Amniotic epithelial cell (primary cell): ENCODE data around the gene PGS1.

Experiments
- DNase-seq: peaks from one replicate; pipeline ENCODE4 v3.0.0-alpha.2; 2010; ENCODE audit warnings: low read depth

Gene PGS1

DNA sequence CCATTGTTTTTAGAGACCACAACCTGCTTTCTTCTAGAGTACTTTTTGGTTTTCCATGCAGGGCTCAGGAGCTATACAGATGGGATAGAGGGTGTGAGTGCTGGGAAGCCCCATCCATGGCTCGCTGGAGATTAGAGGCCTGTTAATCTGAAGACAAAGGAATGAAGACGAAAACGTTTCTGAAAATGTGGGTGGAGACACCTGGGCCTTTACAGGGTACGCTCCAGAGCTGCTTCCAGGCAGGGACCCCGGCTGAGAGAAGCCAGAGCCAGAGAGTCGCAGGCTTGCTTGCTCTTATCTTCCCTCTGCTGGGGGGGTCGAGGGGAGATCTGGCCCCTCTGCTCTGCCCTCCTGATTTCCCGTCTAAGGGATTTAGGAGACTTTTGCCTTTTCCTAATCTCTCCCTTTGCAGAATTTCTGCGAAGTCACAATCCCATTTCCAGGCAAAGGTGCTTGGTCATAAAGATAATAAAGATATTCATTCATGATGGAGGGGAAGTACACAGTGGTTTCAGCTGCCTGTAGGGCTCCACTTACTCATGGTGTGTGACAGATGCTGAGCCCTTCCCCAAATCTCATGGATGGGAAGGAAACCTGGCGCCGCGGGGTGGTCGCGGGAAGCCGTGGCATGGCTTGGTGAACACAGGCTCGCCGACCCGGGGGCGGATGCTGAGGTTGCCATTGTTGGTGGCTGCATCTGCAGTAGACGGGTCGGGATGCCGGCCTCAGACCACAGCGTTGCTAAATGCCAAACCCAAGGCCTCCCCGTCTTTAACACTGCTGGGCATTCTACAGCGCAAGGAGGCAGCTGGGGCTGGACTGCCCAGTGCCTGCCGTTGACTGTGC lies 13.8 kb upstream of the PGS1 start:
- DNase-seq, result peak; percentile 48

DNA sequence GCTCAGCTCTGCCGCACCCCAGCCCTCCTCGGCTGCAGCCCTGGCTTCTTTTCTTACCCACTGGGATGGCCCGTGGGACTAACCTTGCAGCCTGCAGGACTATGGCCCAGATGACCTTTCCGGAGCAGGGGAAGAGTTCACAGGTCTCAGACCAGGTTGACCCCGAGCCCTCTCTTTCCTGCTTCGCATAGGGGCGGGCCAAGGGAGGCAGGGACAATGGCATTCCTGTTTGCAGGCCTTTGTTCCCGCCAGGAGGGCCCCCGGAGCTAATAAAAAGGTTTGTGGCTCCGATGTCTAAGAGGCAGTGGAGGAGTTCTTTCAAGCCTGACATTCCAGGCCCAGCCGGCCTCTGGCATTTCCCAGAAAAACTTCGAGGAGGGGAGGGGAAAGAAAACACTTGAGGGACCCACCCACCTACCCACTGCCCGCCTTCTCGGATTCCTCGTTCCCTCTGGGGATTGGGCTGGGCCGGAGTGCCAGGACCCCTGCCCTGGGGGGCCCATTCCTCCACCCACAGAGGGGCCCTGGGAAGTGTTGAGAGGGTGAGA lies 12.8 kb upstream of the PGS1 start:
- DNase-seq, result no peak

DNA sequence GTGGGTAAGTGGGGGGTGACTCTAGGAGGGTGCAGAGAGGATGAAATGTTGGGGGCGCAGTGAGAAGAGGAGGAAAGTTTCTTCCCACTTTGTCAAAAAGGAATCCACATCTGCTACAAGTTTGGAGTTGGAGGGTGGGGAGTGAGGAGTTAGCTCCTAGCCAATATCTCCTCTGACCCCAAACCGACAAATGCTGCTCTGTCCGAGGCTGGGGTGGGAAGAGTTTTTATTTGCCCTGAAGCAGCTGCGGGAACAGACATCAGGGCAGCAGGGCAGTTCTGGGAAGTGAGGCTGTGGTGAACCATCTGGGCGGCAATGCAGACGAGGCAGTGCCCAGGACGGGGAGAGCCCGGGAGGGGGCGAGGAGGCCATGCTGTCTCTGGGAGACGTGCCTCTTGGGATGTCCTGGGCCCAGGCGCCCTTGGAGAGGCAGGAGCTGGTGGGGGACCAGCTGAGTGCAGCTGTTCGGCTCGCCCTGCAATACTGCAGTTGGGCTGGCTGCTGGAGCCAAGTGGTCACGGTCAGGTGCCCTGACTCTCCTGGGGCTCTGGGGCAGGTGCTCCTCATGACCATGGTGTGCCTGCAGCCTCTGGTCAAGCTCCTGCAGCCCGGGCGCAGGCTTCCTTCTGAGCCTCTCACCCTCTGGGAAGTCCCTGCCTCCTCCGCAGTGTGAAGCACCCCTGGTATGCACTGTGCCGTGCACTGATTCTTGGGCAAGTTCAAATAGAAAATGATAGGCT lies 12.2 kb upstream of the PGS1 start:
- no peak for DNase-seq

DNA sequence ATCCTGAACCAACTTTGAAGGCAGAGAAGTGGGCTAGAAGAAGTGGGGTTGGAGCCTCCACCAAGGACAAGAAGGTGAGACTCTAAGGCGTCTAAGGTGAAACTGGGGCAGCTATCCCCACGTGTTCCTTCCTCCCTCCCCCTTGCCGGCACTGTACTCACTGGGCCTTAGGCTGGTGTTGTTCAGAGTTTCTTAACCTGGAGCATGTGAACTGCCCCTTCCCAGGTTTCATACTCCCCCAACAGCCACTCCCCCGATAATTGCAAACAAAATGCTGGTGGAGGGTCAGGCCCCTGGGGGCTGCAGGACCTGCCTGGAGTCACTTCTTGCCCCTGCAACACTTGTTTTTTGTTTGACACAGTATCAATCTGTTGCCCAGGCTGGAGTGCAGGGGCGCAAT lies 11.3 kb upstream of the PGS1 start:
- no peak for DNase-seq

DNA sequence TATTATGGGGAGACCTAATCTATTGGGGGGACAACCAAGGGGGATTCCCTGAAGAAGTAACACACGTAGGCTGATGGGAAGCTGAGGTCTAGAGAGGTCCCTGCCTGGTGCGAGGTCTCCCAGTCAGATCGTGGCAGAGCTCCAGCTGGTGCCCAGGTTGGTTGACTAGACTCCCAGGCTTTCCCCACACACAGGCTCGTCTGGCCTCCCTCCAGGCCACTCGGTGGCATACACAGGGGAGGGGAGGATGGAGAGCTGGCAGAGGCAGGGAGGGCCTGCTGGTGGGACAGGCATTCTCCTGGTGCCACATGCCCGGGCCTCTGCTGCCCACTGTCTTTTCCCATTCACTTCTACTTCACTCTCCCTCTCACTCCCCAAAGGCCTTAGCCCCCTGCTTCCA lies 10.1 kb upstream of the PGS1 start:
- DNase-seq, result no peak

DNA sequence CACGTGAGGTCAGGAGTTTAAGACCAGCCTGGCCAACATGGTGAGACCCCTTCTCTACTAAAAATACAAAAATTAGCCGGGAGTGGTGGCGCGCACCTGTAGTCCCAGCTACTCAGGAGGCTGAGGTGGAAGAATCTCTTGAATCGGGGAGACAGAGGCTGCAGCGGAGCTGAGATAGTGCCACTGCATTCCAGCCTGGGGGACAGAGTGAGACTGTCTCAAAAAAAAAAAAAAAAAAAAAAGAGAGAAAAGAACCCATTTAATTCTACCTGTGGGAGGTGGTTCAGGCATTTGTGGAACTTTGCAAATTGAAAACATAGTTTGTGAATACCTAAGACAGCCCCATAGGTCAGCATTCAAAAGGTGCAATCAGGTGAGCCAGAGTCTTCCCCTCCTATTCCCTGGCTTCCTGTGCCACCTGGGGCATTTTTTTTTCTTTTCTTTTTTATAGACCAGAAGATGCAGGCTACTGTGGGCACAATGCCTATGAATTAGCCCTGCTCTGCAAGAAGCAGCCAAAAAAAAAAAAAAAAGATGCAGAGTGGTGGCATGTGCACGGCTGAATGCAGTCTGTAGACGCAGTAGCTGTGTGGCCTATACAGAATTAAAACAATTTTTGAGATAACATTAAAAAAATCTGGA lies 9.5 kb upstream of the PGS1 start:
- DNase-seq, result no peak

DNA sequence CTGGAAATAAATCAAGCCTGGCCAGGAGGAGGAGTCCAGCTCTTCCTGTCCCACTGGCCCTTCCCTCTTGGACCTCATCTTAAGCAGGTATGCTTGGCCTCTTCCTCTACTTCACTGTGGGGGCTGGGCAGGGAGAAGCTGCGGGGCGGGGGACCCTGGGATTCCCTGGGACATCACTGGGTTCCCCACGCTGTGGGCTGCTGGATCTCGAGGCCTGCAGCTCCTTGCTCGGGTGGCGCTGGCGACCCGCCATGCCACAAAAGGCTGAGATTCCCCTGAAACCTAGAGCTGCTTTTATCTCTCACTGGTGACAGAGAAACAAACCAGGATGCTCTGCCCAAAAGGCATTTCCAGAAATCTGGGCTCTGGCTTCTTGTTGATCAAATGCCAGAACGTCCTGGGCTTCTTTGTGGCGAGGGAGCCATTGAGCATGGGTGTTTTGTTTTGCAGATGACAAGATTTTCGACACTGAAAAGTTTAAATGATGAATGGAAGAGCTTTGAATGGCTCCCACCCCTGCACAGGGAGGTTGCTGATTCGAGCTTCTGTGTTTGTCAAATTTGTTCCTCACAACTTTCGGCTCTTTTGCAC lies 8.6 kb upstream of the PGS1 start:
- no peak for DNase-seq

DNA sequence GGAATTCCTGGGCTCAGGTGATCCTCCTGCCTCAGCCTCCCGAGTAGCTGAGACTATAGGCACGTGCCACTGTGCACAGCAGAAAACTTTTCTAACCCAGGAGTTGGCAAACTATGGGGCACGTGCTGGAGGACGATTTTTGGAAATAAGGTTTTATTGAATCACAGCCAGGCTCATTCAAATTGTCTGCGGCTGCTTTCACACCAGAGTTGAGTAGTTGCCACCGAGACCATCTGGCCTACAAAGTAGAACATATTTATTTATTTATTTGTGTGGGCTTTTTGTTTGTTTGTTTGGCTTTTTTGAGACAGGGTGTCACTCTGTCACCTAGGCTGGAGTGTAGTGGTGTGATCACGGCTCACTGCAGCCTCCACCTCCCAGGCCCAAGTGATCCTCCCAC lies 7.4 kb upstream of the PGS1 start:
- no peak for DNase-seq

DNA sequence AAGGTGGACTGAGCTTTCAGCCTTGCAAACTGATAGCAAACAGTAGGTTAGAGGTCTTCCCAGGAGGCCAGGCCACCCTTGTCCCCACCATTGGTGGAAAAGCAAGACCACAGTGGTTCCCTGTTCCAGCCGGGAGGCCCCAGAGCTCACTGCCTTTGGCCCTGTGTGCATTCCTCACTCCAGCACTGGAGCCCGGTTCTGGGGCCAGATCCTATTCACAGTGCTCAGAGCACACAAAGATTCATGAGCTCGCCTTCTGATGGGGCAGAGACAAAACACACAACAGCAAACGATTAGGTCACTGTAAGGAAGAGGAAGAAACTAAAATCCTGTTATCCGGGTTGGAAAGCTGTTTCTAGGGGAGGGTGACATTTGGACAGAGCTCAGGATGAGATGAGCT lies 5.6 kb upstream of the PGS1 start:
- DNase-seq, result no peak

DNA sequence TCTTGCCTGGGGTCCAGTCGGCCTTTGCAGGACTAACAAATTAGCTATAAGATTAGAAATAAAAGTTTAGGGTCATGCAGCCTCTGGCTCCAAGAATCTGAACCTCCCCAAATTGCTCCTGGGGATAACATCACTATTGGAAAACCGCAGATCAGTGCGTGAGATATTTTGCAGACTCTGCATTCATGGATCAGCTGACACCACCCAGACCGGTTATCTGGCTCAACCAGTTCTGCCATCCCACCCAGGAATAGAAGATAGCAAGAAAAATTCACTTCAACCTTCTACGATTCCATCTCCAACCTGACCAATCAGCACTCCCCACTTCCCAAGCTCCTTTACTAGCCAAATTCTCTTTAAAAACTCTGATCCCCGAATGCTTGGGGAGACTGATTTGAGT lies 4.3 kb upstream of the PGS1 start:
- no peak for DNase-seq

DNA sequence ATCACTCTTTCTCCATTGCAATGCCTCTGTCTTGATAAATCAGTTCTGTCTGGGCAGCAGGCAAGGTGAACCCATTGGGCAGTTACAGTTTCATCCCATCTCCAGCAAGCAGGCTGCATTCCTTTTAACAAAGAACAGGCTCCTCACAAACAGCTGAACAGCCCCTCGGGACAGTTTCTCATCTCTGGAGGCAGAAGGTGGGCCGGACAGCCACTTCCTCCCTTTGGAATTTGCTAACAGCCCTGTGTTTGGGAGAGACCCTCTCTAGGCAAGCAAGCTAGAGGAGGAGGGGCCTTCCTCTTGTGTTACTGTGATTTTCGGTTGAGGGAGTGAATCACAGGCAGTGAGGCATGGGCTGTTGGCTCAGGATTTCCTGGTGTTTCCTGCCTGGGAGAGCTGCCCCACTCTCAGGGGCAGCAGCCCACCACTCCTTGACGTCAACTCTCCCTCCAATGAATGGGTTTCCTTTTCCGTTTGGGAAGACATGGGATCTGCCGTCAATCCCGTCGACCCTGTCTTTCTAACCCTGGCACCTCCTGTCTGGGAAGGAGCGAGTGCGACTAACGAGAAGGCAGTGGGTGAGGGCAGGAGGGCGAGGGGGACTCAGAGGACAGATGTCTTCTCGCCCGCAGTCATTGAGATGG lies 3.7 kb upstream of the PGS1 start:
- DNase-seq, result peak; percentile 80

DNA sequence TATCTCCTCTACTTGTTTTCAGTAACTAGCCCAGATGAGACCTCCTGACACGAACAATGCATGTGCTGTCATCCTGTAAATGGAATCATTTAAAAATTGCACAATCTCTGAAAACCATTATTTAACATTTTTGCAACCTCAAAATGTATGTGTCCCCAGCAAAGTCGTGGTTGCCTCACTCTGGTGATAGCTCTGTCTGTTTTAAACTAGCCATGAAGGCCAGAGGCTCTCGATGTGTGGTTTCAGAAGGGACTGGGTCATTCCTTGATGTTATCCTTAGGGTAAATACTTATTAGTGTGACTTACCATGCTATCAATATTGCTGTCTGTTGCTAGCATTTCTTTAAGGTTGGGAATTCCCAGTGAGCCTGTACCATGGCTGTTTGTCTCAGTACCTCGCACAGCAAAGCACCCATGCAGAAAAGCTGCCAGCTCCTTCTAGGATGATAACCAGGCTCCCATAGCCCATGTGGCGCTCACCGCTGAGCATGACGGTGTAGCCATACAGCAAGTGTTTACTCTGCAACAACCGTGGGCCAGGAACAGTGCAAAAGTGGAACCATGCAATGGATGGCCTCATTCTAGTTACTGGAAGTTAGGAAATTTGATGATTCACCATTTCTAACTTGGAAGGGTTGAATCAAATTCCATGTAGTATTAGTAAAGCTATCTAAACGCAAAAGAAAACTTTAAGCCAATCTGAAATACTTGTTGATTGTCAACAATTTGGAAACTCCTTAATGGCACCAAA lies 2.9 kb upstream of the PGS1 start:
- peak; percentile 98 for DNase-seq

DNA sequence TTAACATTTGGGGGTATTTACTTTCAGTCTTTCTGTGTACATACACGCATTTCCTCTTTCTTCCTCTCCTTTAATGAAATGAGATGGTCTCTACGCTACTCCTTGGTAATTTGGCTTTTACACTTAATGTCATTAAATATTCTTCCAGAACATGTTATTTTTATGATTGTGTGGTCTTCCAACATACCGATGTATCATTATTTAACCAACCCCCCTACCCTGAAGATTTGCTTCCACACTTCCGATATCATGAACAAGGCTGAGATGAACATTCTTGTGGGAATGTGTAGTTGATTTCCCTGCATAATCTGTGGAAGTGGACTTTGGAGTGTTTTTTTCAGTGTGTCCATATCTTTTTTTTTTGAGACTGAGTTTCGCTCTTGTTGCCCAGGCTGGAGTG lies 2.3 kb upstream of the PGS1 start:
- no peak for DNase-seq

DNA sequence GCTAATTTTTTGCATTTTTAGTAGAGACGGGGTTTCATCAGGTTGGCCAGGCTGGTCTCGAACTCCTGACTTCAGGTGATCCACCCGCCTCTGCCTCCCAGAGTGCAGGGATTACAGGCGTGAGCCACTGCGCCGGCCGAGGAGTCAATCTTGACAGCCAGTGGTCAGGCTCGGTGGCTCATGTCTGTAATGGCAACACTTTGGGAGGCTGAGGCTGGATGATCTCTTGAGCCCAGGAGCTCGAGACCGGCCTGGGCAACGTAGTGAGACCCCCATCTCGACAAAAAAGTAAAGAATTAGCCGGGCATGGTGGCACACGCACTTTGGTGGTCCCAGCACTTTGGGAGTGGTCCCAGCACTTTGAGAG lies 608 bp upstream of the PGS1 start:
- no peak for DNase-seq

DNA sequence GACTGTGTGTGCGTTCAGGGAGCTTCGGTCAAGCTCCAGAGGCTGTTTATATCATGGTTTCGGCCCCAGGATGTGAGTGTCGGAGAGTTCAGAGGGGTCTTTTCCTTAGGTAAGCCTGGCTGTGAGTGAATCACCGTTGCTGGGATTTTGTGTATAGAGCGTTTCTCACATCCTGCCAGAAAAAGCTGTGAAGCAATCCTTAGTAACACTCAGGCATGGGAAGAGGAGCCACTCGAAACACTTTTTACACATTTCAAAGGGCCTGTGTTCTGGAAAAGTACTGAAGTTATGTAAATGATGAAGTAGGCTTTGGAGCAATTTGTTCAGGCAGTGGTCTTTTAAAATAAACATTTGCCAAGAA lies 662 bp downstream of the PGS1 start:
- DNase-seq, result peak; percentile 94

DNA sequence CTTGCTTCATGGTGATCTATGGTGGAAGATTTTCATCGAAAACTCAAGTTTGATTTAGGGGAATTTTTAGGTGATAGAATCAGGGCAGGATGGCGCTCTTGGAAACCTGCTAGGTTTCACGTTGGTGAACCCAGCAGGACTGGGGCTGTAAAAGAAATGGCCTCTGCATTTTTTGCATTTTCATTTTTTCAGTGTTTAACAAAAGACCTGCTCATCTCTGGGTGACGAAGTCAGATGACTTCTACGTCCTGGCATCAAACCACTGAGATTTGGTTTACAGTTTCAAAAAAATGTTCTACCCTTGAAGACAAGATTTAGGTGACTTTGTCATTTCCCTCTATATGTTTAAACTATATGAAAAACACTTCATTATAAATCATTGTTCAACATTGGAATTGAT lies 1.9 kb downstream of the PGS1 start:
- DNase-seq, result no peak

DNA sequence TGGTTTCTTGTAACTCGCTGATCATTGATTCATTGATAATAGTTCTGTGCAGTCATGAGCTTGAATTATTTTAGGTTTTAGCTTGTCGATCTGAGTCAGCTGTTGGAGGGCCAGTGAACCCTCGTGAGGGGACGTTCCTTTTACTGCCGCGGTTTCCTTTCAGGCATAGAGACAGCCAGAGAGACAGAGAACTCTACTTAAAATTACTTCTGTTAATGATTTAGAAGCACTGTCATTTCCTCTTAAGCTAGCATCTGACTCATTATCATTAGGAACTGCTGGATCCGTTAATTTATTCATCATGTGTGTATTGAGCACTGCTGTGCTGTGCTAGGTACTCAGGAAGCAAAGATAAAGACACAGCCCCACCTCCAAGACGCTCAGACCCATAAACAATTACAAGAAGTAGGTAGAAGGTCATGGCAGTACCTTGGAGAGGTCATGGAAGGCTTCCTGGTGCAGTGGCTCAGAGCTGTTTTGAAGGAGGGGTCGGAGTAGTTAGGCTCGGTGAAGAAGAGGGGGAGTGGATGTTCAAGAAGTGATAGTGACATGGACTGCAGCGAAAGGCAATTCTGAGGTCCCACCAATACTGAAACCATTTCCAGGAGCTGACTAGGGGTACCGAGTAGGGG lies 3.3 kb downstream of the PGS1 start:
- DNase-seq, result no peak

DNA sequence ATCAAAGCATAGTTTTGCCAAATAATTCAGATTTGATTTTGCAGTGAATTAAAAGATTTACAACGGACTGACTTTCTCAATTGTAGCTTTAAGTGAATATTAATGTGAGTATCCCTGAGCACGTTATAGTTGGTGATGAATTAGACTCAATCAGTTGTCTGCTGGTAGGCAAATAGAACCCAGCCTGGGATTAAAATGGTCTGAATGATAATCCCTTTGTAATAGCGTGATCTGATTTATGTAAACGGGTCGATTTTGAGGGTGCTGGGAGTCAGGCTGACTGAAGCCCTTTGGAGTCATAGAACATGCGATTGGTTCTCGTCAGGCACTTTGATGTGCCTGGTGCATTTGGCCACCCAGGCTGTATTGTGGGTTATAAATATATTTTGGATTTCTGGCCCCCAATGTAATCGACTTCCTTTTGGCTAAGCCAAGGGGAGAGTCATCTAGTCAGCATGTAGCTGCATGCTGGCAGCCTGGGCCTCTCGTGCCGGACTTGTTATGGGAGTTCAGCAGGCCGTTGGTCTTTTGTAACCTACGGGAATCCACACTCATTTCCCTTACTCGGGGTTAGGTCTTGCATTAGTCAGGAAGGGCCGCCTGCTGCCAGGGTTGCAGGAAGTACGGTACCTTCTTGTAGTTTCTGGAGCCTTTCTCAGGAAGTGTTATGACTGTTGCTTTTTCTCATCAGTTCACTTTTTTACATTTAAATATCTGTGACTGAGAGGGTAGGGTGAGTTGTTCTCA lies 5.4 kb downstream of the PGS1 start:
- DNase-seq, result peak; percentile 99

DNA sequence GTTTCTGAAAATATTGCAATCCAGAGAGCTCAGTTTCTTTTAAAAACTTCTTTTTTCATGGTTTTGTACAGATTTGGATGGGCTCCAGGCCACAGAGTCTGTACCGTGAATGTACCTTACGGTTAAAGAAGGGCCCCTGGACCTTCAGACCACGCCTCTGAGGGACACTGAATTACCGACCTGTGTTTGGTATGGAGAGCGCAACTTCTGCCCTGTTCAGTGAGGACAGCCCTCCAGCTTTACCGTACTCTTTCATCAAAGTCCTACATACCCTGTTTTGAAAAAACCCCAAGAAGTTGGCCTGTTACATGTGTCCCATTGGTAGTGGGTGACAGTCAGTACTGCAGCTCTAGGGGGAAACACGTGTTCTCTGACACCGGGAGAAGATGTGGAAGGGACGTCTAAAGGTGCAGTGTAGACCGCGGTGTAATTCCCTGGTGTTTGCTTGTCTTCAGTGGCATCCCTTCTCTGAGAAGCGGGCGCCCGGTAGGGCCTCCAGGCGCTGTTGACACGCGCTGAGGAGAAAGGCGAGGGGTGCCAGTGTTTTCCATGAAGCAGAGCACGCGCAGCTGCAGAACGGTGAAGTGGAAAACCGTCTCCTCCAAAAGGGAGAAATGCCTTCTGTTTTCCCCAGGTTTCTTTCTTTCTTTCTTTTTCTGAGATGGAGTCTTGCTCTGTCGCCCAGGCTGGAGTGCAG lies 6.2 kb downstream of the PGS1 start:
- DNase-seq, result no peak
